DND-41 (cell line): ENCODE data around the gene PFKFB3.

Experiments
- ATAC-seq: fragments of 200-7000 bp; cut with Tn5 transposase; 3 replicates; pipeline ENCODE4 v1.9.1; 2021; ENCODE audit warnings: low read depth; ENCODE audit not compliant: insufficient read depth
- DNase-seq: peaks from one replicate; pipeline ENCODE4 v3.0.0-alpha.2; 2020
- H2AFZ ChIP-seq: 2 replicates; pipeline ENCODE4 v1.6.0; 2012; ENCODE audit warnings: low read depth, low read length
- H3K27ac ChIP-seq: 2 replicates; pipeline ENCODE4 v1.5.1; 2012; ENCODE audit warnings: low read length, inconsistent platforms
- H3K27me3 ChIP-seq: fragments of 200-600 bp; sonication (generic); 2 replicates; pipeline ENCODE4 v1.6.0; 2012; ENCODE audit warnings: low read length, mild to moderate bottlenecking, inconsistent platforms; ENCODE audit not compliant: insufficient read depth, poor library complexity
- H3K36me3 ChIP-seq: 2 replicates; pipeline ENCODE4 v1.5.1; 2012; ENCODE audit warnings: low read length, inconsistent platforms; ENCODE audit not compliant: insufficient read depth
- H3K4me1 ChIP-seq: 2 replicates; pipeline ENCODE4 v1.5.1; 2012; ENCODE audit warnings: mild to moderate bottlenecking, low read length; ENCODE audit not compliant: insufficient read depth
- H3K4me2 ChIP-seq: 2 replicates; pipeline ENCODE4 v1.6.0; 2012; ENCODE audit warnings: mild to moderate bottlenecking, moderate library complexity, low read length, inconsistent platforms; ENCODE audit not compliant: insufficient read depth
- H3K4me3 ChIP-seq, 2 experiments: fragments of 200-600 bp in 1 of 2; shearing (Covaris generic) in 1 of 2; 2 replicates each; pipeline ENCODE4 v1.5.1; 2012 to 2016; ENCODE audit warnings: inconsistent platforms in 2 of 2, low read length in 2 of 2, mild to moderate bottlenecking in 2 of 2, low read depth in 1 of 2, moderate library complexity in 1 of 2
- H3K79me2 ChIP-seq: 2 replicates; pipeline ENCODE4 v1.6.0; 2012; ENCODE audit warnings: low read length, inconsistent platforms; ENCODE audit not compliant: insufficient read depth
- H3K9ac ChIP-seq: 2 replicates; pipeline ENCODE4 v1.6.0; 2012; ENCODE audit warnings: low read depth, mild to moderate bottlenecking, inconsistent platforms, low read length, moderate library complexity
- H3K9me3 ChIP-seq: 2 replicates; pipeline ENCODE4 v1.5.1; 2012; ENCODE audit warnings: low read length, moderate library complexity, mild to moderate bottlenecking, inconsistent platforms; ENCODE audit not compliant: insufficient read depth, severe bottlenecking
- H4K20me1 ChIP-seq: 2 replicates; pipeline ENCODE4 v1.6.0; 2012; ENCODE audit warnings: low read length; ENCODE audit not compliant: insufficient read depth
- EZH2 ChIP-seq: IDR thresholded peaks from 3 replicates; pipeline ENCODE4 v1.6.1; 2012; ENCODE audit warnings: borderline replicate concordance, low read depth, mild to moderate bottlenecking, moderate library complexity, low read length, inconsistent platforms; ENCODE audit not compliant: severe bottlenecking
- TF ChIP-seq, protein P1 (sequence below): IDR thresholded peaks from 2 replicates; pipeline ENCODE4 v1.5.1; 2012; ENCODE audit warnings: borderline replicate concordance, low read length, moderate library complexity, mild to moderate bottlenecking; ENCODE audit not compliant: poor library complexity, severe bottlenecking; ENCODE audit errors: extremely low read depth

PFKFB3 gene

DNA sequence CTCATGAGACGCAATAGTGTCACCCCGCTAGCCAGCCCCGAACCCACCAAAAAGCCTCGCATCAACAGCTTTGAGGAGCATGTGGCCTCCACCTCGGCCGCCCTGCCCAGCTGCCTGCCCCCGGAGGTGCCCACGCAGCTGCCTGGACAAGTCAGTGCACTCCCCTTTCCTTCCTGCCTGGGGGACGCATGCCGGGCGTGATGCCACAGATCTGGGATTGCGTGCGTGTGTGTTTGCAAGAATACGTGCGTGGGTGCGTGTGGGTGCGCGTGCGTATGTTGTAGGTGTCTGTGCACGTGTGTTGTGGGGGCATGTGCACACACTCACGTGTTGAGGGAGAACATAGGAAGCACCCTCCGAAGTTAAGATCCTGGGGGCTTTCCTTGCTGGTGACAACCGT, 23.5 kb downstream of the PFKFB3 start:
- Histone ChIP-seq H3K27me3 (no peaks in the 10 kb centered on the region), H3K9me3 (no peaks in the 10 kb centered on the region), H3K36me3 (peaks cover 96% of the 10 kb centered on the region), H3K4me1 (no peaks in the 10 kb centered on the region), H3K27ac (no peak overlapping the region), H4K20me1 (peaks cover 39% of the 10 kb centered on the region), H3K4me2 (no peak overlapping the region), H3K9ac (no peak overlapping the region), H2AFZ (no peak overlapping the region), H3K79me2 (peaks cover 3% of the 10 kb centered on the region; the same call in 1 of the 2 replicates), H3K4me3 (no peak overlapping the region)
- DNase-seq (no peak), ATAC-seq (no peak)
- TF ChIP-seq, protein P1, sequence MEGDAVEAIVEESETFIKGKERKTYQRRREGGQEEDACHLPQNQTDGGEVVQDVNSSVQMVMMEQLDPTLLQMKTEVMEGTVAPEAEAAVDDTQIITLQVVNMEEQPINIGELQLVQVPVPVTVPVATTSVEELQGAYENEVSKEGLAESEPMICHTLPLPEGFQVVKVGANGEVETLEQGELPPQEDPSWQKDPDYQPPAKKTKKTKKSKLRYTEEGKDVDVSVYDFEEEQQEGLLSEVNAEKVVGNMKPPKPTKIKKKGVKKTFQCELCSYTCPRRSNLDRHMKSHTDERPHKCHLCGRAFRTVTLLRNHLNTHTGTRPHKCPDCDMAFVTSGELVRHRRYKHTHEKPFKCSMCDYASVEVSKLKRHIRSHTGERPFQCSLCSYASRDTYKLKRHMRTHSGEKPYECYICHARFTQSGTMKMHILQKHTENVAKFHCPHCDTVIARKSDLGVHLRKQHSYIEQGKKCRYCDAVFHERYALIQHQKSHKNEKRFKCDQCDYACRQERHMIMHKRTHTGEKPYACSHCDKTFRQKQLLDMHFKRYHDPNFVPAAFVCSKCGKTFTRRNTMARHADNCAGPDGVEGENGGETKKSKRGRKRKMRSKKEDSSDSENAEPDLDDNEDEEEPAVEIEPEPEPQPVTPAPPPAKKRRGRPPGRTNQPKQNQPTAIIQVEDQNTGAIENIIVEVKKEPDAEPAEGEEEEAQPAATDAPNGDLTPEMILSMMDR, result no peak
- TF ChIP-seq EZH2, result no peak

DNA sequence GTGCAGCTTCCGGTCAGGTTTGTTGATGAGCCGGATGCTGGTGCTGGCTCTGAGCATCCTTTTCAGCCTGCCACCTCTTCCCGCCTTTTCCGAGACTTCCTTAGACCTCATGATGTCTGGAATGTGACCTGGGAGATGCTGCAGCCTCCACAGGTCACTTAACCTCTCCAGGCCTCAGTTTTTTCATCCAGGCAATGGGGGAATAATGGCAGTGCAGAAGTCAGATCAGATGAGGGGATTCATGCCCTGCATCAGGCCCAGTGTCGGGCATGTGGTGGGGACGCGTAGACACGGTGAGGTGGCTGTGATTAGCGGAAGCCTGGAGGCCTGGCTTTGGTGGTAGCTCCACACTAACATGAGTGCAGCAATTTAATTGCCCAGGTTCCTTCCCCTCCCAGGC, 24.6 kb downstream of the PFKFB3 start:
- no peaks in the 10 kb centered on the region for H3K27me3 ChIP-seq
- H3K4me2 ChIP-seq, result no peak overlapping the region
- peaks cover 40% of the 10 kb centered on the region for H4K20me1 ChIP-seq
- no peak for TF ChIP-seq EZH2
- TF ChIP-seq, protein P1, result no peak
- DNase-seq (no peak), ATAC-seq (no peak)
- H3K9me3 ChIP-seq, result no peaks in the 10 kb centered on the region
- H3K4me3 ChIP-seq, result no peak overlapping the region
- no peak overlapping the region for H2AFZ ChIP-seq
- no peak overlapping the region for H3K9ac ChIP-seq
- H3K4me1 ChIP-seq, result no peaks in the 10 kb centered on the region
- H3K79me2 ChIP-seq, result peaks cover 2% of the 10 kb centered on the region; the same call in 1 of the 2 replicates
- no peak overlapping the region for H3K27ac ChIP-seq
- peaks cover 96% of the 10 kb centered on the region for H3K36me3 ChIP-seq

DNA sequence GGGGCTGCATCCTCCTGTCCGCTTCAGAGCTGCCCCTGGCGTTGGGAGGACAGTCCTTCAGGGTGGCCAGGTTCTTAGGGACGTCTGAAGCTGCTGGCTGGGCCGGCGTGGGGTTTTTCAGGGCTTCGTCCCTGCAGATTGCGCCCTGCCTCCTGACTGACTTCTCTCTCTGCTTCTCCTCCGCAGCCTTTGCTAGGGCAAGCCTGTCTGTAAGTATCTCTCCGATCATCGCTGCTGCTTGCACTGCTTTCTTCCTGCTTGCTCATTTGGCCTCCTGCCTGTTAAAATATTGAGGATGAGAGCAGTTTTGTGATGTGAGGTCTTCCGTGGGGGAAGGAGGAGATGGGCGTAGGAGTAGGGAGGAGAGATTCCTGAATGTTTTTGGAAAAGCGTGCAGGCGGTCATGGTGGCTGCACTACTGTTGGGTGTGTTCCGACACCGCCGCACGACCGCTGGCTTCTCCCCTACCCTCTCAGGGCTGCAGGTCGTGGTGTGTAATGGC, 25.3 kb downstream of the PFKFB3 start:
- Histone ChIP-seq H3K9me3 (no peaks in the 10 kb centered on the region), H3K4me2 (no peak overlapping the region), H4K20me1 (peaks cover 36% of the 10 kb centered on the region), H3K4me3 (no peak overlapping the region), H3K27me3 (no peaks in the 10 kb centered on the region), H3K4me1 (no peaks in the 10 kb centered on the region), H3K79me2 (peaks cover 2% of the 10 kb centered on the region; the same call in 1 of the 2 replicates), H3K9ac (no peak overlapping the region), H3K27ac (no peak overlapping the region), H3K36me3 (peaks cover 96% of the 10 kb centered on the region), H2AFZ (no peak overlapping the region)
- TF ChIP-seq EZH2, result no peak
- TF ChIP-seq, protein P1, result no peak
- DNase-seq (no peak), ATAC-seq (no peak)

DNA sequence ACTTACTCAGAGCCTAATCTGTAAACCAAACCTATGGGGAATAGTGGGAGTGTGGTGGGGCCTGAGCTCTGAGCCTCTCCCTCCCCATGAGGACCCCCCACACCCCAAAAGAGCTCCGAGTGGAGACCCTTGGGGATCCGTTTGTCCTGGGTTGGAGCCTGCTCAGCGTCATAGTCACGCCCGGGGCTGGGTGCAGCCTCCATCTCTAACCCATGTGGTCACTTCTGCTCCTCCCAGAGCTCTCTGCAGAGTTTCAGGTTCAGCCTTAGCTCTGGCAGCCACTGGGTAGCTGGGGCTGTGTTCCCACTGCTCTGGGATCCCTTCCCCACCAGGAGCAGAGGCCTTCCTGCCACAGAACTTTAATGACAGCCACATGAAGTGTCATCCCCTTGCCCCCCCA, 25.9 kb downstream of the PFKFB3 start:
- Histone ChIP-seq H3K9ac (no peak overlapping the region), H3K36me3 (peaks cover 96% of the 10 kb centered on the region), H4K20me1 (peaks cover 41% of the 10 kb centered on the region), H3K4me3 (no peak overlapping the region), H3K4me1 (no peaks in the 10 kb centered on the region), H2AFZ (no peak overlapping the region), H3K27ac (no peak overlapping the region), H3K9me3 (no peaks in the 10 kb centered on the region), H3K4me2 (no peak overlapping the region), H3K27me3 (no peaks in the 10 kb centered on the region), H3K79me2 (peaks cover 2% of the 10 kb centered on the region; the same call in 1 of the 2 replicates)
- DNase-seq, result no peak
- no peak for ATAC-seq
- TF ChIP-seq EZH2, result no peak
- TF ChIP-seq, protein P1, result no peak
